PFSK-1 (cell line): ENCODE results near the gene TRPV5.

Experiments
- FOXP2 ChIP-seq: optimal IDR thresholded peaks from 2 replicates; pipeline ENCODE3; 2011; ENCODE audit warnings: borderline replicate concordance, control low read depth, inconsistent platforms; ENCODE audit not compliant: insufficient read depth; ENCODE audit errors: extremely low read length, extremely low read depth
- POLR2AphosphoS5 ChIP-seq: IDR thresholded peaks from 2 replicates; pipeline ENCODE4 v1.6.1; 2012; ENCODE audit warnings: low read depth, mild to moderate bottlenecking, control low read depth, low read length, moderate library complexity
- SIN3A ChIP-seq: IDR thresholded peaks from 2 replicates; pipeline ENCODE4 v1.6.1; 2012; ENCODE audit warnings: mild to moderate bottlenecking, low read length, moderate library complexity, borderline replicate concordance; ENCODE audit not compliant: insufficient read depth
- TAF1 ChIP-seq: IDR thresholded peaks from 2 replicates; pipeline ENCODE4 v1.6.1; 2012; ENCODE audit warnings: low read length, control low read depth, borderline replicate concordance; ENCODE audit not compliant: insufficient read depth
- TF ChIP-seq, protein P1 (sequence below), 2 experiments: IDR thresholded peaks; 2 replicates each; pipeline versions ENCODE4 v1.6.1 to v1.8.0; 2011 to 2012; ENCODE audit warnings: low read depth in 2 of 2, low read length in 2 of 2, control low read depth in 1 of 2, inconsistent platforms in 1 of 2, mild to moderate bottlenecking in 1 of 2, moderate library complexity in 1 of 2; ENCODE audit not compliant: insufficient read depth in 1 of 2

The TRPV5 gene

DNA sequence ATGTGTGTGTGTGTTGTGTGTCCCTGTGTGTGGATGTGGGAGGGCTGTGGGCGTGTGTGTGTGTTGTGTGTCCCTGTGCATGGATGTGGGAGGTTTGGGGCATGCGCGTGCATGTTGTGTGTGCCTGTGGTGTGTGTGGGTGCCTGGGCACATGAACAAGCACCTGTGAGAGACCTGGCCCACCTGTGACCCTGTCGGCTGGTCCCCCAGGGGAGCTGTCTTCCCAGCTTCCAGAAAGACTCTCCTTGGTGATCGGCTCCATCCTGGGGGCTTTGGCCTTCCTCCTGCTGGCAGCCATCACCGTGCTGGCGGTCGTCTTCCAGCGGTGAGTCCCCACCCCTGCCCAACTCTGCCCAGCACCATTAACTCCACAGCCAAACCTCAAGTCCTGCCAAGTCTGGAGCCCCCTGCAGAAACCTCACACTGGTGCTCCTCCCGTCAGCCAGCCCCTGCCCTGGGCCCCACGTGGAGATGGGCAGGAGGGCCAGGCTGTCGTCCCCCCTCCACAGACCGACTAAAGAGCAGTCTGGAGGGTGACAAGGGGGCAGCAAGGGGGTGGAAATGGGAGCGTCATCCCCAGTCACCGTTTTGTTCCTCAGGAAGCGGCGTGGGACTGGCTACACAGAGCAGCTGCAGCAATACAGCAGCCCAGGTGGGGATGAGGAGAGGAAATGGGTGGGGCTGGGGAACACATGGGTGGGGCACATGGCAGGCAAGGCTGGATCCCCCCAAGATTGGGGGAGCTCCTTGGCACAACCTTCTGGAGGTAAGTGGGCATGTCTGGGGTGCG is 66.0 kb downstream of the TRPV5 start:
- TF ChIP-seq FOXP2 = no peak
- no peak for TF ChIP-seq TAF1
- no peak for TF ChIP-seq SIN3A
- TF ChIP-seq, protein P1, sequence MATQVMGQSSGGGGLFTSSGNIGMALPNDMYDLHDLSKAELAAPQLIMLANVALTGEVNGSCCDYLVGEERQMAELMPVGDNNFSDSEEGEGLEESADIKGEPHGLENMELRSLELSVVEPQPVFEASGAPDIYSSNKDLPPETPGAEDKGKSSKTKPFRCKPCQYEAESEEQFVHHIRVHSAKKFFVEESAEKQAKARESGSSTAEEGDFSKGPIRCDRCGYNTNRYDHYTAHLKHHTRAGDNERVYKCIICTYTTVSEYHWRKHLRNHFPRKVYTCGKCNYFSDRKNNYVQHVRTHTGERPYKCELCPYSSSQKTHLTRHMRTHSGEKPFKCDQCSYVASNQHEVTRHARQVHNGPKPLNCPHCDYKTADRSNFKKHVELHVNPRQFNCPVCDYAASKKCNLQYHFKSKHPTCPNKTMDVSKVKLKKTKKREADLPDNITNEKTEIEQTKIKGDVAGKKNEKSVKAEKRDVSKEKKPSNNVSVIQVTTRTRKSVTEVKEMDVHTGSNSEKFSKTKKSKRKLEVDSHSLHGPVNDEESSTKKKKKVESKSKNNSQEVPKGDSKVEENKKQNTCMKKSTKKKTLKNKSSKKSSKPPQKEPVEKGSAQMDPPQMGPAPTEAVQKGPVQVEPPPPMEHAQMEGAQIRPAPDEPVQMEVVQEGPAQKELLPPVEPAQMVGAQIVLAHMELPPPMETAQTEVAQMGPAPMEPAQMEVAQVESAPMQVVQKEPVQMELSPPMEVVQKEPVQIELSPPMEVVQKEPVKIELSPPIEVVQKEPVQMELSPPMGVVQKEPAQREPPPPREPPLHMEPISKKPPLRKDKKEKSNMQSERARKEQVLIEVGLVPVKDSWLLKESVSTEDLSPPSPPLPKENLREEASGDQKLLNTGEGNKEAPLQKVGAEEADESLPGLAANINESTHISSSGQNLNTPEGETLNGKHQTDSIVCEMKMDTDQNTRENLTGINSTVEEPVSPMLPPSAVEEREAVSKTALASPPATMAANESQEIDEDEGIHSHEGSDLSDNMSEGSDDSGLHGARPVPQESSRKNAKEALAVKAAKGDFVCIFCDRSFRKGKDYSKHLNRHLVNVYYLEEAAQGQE (IDR thresholded peaks at IDR 0.05; ENCODE audit: insufficient read depth in 1 of 2, low read depth in 2 of 2, low read length in 2 of 2) = no peak
- TF ChIP-seq POLR2AphosphoS5 = no peak

DNA sequence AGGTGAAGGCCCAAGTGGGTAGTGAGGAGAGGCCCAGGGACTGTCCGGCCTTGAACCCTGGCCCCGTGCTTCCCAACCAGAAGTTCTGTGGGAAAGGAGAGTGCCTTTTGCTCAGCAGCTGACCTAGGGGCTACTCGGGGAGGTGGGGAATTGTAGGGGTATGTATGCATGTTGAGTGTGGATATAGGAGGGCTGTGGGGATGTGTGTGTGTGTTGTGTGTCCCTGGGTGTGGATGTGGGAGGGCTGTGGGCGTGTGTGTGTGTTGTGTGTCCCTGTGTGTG is 66.5 kb downstream of the TRPV5 start:
- TF ChIP-seq, protein P1 (IDR thresholded peaks at IDR 0.05; ENCODE audit: insufficient read depth in 1 of 2, low read depth in 2 of 2, low read length in 2 of 2) = no peak
- TF ChIP-seq TAF1 (no peak), POLR2AphosphoS5 (no peak), SIN3A (no peak), FOXP2 (no peak)

DNA sequence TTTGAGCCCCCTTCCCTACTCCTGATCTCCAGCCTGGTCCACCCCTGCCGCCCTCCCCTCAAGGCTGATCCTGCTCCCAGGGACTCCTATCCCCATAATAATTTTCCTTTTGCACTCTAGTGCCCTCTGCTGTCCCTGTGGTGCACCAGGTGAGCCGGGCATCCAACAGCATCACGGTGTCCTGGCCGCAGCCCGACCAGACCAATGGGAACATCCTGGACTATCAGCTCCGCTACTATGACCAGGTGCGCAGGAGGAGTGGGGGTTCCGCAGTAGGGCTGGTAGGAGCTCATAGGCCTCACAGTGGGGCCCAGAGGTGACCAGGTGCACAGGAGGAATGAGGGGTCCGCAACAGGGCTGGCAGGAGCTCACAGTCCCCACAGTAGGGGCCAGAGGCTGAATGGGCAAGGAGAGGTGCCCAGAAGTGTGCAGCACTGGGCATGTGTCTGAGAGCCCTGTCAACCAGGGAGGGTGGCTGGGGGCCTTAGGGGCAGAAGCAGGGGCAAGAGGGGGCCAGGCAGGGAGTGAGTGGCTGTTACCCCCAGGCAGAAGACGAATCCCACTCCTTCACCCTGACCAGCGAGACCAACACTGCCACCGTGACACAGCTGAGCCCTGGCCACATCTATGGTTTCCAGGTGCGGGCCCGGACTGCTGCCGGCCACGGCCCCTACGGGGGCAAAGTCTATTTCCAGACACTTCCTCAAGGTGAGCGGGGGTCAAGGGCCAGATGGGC is 67.0 kb downstream of the TRPV5 start:
- TF ChIP-seq TAF1 = no peak
- TF ChIP-seq POLR2AphosphoS5 = no peak
- no peak for TF ChIP-seq SIN3A
- TF ChIP-seq FOXP2 = no peak
- TF ChIP-seq, protein P1 (IDR thresholded peaks at IDR 0.05; ENCODE audit: insufficient read depth in 1 of 2, low read depth in 2 of 2, low read length in 2 of 2) = no peak

DNA sequence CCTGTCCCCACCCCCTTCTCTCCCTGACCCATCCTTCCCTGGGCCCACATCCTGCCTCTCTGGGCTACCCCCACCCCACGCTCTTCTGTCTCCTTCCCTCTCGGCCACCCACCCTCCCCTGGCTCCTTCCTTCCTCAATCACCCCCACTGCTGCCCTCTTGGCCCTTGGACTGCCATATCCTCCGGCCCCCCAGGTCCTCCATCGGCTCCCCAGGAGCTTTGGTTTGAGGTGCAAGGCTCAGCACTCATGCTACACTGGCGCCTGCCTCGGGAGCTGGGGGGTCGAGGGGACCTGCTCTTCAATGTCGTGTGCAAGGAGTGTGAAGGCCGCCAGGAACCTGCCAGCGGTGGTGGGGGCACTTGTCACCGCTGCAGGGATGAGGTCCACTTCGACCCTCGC is 67.8 kb downstream of the TRPV5 start:
- no peak for TF ChIP-seq SIN3A
- TF ChIP-seq, protein P1 (IDR thresholded peaks at IDR 0.05; ENCODE audit: insufficient read depth in 1 of 2, low read depth in 2 of 2, low read length in 2 of 2) = no peak
- no peak for TF ChIP-seq FOXP2
- no peak for TF ChIP-seq TAF1
- TF ChIP-seq POLR2AphosphoS5 = no peak
